Keratinocyte (primary cell): ENCODE measurements around the gene KLRF1.

Source experiments
- CTCF ChIP-seq, 3 experiments: IDR thresholded peaks in 1 of 3; conservative IDR thresholded peaks in 1 of 3; optimal IDR thresholded peaks in 1 of 3; 2 replicates in 2 of 3; 3 replicates in 1 of 3; pipeline versions ENCODE3 to v1.5.1; 2011; ENCODE audit warnings: low read length in 3 of 3, mild to moderate bottlenecking in 3 of 3, moderate library complexity in 2 of 3, control low read depth in 1 of 3, inconsistent platforms in 1 of 3; ENCODE audit not compliant: insufficient read depth in 2 of 3; ENCODE audit errors: extremely low read depth in 1 of 3
- EZH2 ChIP-seq: IDR thresholded peaks from one replicate; pipeline ENCODE4 v1.6.1; 2012; ENCODE audit warnings: inconsistent platforms, mild to moderate bottlenecking, low read length, moderate library complexity

GRCh38 chr12:9808504-9808903, 18.8 kb upstream of the KLRF1 start:
- TF ChIP-seq EZH2, result no peak
- TF ChIP-seq CTCF (optimal IDR thresholded peaks at IDR 0.05 in 1 of 3, IDR thresholded peaks at IDR 0.05 in 1 of 3, conservative IDR thresholded peaks at IDR 0.05 in 1 of 3; ENCODE audit: extremely low read depth in 1 of 3, insufficient read depth in 2 of 3, low read length in 3 of 3), result no peak
